Measurements from ENCODE around the gene B9D1.

The B9D1 gene

DNA sequence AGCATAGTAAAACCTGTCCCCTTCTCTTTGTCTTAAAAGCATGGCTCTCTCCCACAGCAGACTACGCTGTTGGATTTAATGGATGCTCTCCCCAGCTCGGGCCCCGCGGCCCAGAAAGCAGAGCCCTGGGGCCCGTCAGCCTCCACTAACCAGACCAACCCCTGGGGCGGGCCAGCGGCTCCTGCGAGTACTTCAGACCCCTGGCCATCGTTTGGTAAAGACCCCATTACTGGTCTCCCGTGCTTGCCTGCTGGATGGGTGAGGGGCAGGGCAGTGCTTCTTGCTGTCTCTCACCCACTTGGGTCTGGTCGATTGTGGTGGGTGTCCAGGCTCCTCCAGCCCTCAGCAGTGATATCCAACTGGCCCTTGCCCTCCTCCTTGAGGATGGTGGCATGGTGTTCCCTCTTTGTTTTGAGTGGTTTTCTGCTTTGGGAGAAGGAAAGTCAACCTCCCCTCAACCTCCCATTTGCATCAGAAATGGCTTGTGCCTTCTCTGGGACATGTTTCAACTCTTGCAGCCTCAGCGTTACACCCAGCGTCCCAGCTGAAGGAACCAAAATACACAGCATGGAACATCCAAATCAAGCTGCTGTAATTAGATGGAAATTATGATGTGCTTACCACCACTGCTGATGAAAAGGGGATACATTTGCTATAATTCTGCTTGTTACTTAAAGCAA is 49.3 kb downstream of the B9D1 start:
- TF ChIP-seq ZBTB7A (IDR thresholded peaks at IDR 0.05; ENCODE audit: low read depth), result no peak
- TF ChIP-seq, protein P1, sequence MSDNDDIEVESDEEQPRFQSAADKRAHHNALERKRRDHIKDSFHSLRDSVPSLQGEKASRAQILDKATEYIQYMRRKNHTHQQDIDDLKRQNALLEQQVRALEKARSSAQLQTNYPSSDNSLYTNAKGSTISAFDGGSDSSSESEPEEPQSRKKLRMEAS (IDR thresholded peaks at IDR 0.05), result no peak
- TF ChIP-seq YY1 (IDR thresholded peaks at IDR 0.05; ENCODE audit: low read depth), result no peak
- no peak for TF ChIP-seq CEBPB (IDR thresholded peaks at IDR 0.05)
- TF ChIP-seq CREB1 (IDR thresholded peaks at IDR 0.05; ENCODE audit: low read depth), result no peak

- TF ChIP-seq EGR1 (IDR thresholded peaks at IDR 0.05) (no peak), TEAD4 (IDR thresholded peaks at IDR 0.05) (no peak), TCF12 (IDR thresholded peaks at IDR 0.05; ENCODE audit: low read depth) (no peak), YY1 (IDR thresholded peaks at IDR 0.05; ENCODE audit: low read depth) (no peak), RAD21 (IDR thresholded peaks at IDR 0.05; ENCODE audit: low read depth) (no peak), FOXM1 (IDR thresholded peaks at IDR 0.05; ENCODE audit: borderline replicate concordance, low read depth) (no peak), CREB1 (IDR thresholded peaks at IDR 0.05; ENCODE audit: low read depth) (no peak), EP300 (IDR thresholded peaks at IDR 0.05; ENCODE audit: borderline replicate concordance) (no peak), CEBPB (IDR thresholded peaks at IDR 0.05) (no peak), NFIC (IDR thresholded peaks at IDR 0.05) (no peak), ZBTB7A (IDR thresholded peaks at IDR 0.05; ENCODE audit: low read depth) (no peak), TAF1 (IDR thresholded peaks at IDR 0.05; ENCODE audit: low read depth) (no peak)
- TF ChIP-seq, protein P2, sequence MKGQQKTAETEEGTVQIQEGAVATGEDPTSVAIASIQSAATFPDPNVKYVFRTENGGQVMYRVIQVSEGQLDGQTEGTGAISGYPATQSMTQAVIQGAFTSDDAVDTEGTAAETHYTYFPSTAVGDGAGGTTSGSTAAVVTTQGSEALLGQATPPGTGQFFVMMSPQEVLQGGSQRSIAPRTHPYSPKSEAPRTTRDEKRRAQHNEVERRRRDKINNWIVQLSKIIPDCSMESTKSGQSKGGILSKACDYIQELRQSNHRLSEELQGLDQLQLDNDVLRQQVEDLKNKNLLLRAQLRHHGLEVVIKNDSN (IDR thresholded peaks at IDR 0.05), result no peak
- TF ChIP-seq, protein P1 (IDR thresholded peaks at IDR 0.05), result no peak
- TF ChIP-seq, protein P3, sequence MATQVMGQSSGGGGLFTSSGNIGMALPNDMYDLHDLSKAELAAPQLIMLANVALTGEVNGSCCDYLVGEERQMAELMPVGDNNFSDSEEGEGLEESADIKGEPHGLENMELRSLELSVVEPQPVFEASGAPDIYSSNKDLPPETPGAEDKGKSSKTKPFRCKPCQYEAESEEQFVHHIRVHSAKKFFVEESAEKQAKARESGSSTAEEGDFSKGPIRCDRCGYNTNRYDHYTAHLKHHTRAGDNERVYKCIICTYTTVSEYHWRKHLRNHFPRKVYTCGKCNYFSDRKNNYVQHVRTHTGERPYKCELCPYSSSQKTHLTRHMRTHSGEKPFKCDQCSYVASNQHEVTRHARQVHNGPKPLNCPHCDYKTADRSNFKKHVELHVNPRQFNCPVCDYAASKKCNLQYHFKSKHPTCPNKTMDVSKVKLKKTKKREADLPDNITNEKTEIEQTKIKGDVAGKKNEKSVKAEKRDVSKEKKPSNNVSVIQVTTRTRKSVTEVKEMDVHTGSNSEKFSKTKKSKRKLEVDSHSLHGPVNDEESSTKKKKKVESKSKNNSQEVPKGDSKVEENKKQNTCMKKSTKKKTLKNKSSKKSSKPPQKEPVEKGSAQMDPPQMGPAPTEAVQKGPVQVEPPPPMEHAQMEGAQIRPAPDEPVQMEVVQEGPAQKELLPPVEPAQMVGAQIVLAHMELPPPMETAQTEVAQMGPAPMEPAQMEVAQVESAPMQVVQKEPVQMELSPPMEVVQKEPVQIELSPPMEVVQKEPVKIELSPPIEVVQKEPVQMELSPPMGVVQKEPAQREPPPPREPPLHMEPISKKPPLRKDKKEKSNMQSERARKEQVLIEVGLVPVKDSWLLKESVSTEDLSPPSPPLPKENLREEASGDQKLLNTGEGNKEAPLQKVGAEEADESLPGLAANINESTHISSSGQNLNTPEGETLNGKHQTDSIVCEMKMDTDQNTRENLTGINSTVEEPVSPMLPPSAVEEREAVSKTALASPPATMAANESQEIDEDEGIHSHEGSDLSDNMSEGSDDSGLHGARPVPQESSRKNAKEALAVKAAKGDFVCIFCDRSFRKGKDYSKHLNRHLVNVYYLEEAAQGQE (IDR thresholded peaks at IDR 0.05; ENCODE audit: low read depth), result no peak
Measured at GRCh38 chr17:19312406-19312805, 50.1 kb downstream of the B9D1 start.

- TF ChIP-seq YY1 (IDR thresholded peaks at IDR 0.05; ENCODE audit: low read depth), result no peak
- no peak for TF ChIP-seq TCF12 (IDR thresholded peaks at IDR 0.05; ENCODE audit: low read depth)
- TF ChIP-seq FOXM1 (IDR thresholded peaks at IDR 0.05; ENCODE audit: borderline replicate concordance, low read depth), result no peak
- no peak for TF ChIP-seq CEBPB (IDR thresholded peaks at IDR 0.05)
- TF ChIP-seq, protein P3 (IDR thresholded peaks at IDR 0.05; ENCODE audit: low read depth), result no peak
- TF ChIP-seq EGR1 (IDR thresholded peaks at IDR 0.05), result no peak
- TF ChIP-seq CREB1 (IDR thresholded peaks at IDR 0.05; ENCODE audit: low read depth), result no peak
- TF ChIP-seq TAF1 (IDR thresholded peaks at IDR 0.05; ENCODE audit: low read depth), result no peak
- TF ChIP-seq, protein P2 (IDR thresholded peaks at IDR 0.05), result no peak
Measured at GRCh38 chr17:19311421-19312215, 50.9 kb downstream of the B9D1 start.

- TF ChIP-seq CEBPB (IDR thresholded peaks at IDR 0.05), result no peak
- TF ChIP-seq NFIC (IDR thresholded peaks at IDR 0.05), result no peak
- no peak for TF ChIP-seq TCF12 (IDR thresholded peaks at IDR 0.05; ENCODE audit: low read depth)
- TF ChIP-seq TAF1 (IDR thresholded peaks at IDR 0.05; ENCODE audit: low read depth), result no peak
- TF ChIP-seq, protein P2 (IDR thresholded peaks at IDR 0.05), result no peak
- no peak for TF ChIP-seq YY1 (IDR thresholded peaks at IDR 0.05; ENCODE audit: low read depth)
- TF ChIP-seq EP300 (IDR thresholded peaks at IDR 0.05; ENCODE audit: borderline replicate concordance), result no peak
- TF ChIP-seq EGR1 (IDR thresholded peaks at IDR 0.05), result no peak
Measured at GRCh38 chr17:19311016-19311415, 51.5 kb downstream of the B9D1 start.

GRCh38 chr17:19310151-19310550 is 52.4 kb downstream of the B9D1 start:
- no peak for TF ChIP-seq EP300 (IDR thresholded peaks at IDR 0.05; ENCODE audit: borderline replicate concordance)
